HG03196 (cell line): Measurements from ENCODE around the gene ZNF614.
"Not testable (repeated sequence)": the region's sequence is repeated elsewhere in the genome, so short reads cannot be mapped to it uniquely, and the experiment has no call there.

Experiments
- ATAC-seq: cut with Tn5 transposase; IDR thresholded peaks from one replicate; pipeline ENCODE4 v1.9.1; 2021; ENCODE audit not compliant: unreplicated experiment

ZNF614 gene

DNA sequence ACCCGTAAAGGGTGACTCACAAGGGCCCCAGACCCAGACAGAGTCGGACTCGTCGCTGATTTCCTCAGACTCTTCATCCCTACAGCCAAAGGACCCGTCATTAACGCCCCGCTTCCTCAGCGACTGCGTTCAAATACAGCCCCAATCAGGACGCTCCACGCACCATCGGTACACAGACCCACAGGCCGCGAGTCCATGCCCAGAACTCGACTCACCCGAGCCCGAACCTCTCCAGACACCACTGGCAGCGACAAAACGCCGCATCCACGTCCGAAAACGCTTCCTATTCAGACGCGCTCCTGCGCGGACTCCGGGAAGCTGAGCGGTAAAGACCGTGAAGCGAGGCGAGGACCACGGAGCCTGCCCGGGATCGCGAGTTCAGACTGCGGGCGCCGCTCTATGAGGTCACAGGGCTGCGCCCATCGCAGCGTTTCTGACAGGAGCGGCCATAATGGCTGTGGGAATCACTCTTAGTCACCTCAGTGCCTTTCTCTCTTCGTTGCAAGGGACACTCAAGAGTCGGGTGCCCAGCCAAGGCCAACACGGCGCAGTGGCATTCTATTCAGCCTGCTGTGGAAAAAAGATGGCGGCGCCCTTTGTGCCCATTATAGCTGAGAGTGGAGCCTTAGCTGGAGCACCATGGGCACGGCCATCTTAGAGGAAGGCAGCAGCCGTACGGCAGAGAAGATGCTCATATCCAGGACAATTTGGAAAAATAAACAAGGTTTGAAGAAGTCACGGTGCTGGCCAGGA is at the start of gene ZNF614:
ZNF614 (minus strand) TSS at position 353 of the 753 bp plus-strand sequence. CDS start 2,634 bp downstream, outside the sequence.
- peak; percentile 89 for ATAC-seq

DNA sequence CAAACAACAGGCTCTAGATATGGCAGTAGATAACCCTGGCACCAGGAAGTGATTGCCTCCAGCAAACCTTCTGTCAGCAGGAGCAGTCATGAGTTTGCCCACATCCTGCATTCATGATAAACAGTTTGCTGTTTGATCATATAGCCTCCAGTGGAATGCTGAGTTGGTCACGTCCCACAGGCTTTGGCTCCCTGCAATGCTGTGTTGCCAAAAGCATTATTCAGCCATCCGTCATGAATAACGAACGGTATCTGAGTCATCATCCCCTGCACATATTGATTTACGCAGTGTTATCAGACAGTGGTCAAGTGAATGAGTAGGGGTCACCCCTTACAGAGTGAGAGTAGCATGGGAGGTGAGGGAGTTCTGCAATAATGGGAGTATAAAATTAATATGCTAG is 42.3 kb upstream of the ZNF614 start:
- ATAC-seq: no peak

DNA sequence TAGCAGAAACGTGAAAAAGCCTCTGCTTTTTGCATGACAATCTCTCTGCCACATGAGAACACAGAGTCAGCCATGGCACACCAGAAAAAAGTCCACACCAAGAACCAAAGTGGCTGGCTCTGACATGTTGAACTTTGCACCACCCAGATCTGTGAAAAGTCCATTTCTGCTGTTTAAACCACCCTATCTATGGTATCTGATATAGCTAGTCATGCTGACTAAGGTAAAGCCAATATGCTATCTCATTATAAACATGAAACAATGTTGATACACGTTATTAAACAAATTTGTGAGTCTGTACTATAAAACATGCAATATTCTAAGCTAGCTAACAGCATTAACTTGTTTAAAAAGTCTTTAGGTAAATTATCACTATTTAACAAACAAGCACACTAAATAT is 41.5 kb upstream of the ZNF614 start:
- ATAC-seq: no peak

DNA sequence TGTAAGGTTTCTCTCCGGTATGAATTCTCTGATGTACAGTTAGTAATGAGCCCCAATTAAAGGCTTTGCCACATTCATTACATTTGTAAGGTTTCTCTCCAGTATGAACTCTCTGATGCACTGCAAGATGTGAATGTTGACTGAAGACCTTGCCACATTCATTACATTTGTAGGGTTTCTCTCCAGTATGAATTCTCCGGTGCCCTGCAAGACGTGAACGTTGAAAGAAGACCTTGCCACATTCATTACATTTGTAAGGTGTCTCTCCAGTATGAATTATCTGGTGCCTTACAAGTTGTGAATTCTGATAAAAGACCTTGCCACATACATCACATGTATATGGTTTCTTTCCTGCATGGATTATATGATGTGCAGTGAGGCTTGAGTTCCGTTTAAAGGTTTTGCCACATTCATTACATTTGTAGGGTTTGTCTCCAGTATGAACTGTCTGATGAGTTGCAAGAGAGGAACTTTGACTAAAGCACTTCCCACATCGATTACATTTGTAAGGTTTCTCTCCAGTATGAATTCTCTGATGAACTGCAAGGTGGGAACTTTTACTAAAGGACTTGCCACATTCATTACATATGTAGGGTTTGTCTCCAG is 38.2 kb upstream of the ZNF614 start:
- no peak for ATAC-seq

GRCh38 chr19:52065399-52065798 is 37.2 kb upstream of the ZNF614 start:
- ATAC-seq: no peak

- not testable (repeated sequence) for ATAC-seq
Measured at GRCh38 chr19:52056480-52056879, 28.3 kb upstream of the ZNF614 start.

- not testable (repeated sequence) for ATAC-seq
Measured at GRCh38 chr19:52051736-52052135, 23.6 kb upstream of the ZNF614 start.

DNA sequence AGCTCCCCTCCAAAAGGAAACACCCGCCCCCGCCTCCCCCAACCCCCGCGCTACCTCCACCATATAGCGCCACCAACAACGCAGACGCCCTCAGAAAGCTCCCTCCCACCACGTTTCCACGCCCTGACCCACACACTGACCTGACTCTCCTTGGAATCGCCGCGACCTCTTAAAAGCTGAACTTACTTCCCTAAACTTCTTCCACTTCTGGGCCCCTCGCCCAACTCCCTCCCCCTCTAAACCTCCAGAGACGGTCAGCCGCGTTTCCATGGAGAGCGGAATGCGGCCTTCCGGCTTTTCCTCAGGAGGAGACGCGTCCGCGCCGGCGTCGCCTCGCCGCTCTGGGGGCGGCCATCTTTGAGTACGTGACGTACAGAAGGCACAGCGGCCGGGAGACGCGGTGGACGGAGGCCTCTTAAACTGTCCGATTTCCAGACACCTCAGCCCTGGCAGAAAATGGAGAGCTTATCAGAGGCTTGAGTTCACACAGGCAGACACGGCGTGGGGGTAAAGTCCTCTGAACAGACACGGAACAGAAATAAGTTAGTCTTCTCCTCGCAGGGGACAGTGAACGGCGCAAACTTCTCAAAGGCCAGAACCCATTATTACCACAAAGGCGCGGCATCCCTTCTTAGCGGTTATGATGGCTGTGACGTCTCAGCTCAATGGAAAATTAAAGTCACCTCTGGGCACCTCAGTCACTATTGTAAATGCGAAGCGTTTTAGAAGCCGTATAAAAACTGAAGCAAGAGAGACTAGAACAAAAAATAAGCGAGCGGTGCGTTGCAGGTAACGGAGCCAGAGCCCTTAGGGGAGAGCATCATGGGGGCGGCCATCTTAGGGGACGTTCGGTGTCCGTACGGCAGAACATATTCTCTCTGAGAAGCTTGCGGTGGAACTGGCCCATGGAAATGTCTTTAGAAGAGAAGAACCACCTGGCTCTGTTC is 20.6 kb upstream of the ZNF614 start, which contains the start of gene ZNF432:
ZNF432 (minus strand) TSS at position 284 of the 947 bp plus-strand sequence. CDS start 1,970 bp downstream, outside the sequence.
- ATAC-seq: peak; percentile 94

DNA sequence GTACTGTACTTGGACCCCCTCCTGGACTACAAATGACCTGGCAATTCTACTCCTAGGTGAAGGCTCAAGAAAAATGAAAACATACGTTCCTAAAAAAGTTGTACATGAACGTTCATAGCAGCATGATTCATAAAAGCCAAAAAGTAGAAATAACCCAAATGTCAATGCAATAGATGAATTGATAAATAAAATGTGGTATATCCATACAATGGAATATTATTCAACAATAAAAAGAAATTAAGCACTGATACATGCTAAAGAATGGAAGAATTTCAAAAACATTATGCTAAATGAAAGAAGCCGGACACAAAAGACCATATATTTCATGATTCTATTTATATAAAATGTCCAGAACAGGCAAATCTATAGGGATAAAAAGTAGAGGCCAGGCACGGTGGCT is 11.0 kb upstream of the ZNF614 start:
- ATAC-seq: no peak

DNA sequence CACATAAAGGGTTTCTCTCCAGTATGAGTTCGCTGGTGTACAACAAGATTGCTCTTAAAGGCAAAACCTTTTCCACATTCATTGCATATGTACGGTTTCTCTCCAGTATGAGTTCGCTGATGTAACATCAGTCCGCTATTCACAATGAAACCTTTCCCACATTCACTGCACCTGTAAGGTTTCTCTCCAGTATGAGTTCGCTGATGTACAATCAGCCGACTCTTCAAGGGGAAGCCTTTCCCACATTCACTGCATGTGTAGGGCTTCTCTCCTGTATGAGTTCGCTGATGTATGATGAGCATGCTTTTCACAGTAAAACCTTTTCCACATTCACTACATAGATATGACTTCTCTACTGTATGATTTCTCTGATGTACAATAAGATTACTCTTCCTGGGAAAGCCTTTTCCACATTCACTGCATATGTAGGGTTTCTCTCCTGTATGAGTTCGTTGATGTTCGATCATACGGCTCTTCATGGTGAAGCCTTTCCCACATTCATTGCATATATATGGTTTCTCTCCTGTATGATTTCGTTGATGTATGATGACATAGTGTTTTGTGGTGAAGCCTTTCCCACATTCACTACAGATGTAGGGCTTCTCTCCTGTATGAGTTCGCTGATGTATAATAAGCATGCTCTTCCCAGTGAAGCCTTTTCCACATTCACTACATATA is 6.0 kb upstream of the ZNF614 start:
- no peak for ATAC-seq

DNA sequence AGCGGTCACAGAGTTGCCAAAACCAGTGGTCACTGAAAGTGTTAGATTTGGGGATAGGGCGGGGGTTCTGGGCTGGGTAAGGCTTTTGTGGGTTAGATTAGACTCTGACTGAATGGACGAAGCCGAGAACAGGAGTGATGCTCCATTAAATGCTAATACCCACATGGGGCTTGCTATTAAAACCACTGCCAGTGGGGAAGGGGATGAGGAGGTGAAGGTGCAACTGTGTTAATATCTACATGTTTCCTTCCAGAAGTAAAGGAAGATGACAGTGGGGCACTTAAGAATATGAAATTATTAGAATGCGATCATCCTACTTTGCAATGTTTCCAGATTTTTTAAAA is 573 bp upstream of the ZNF614 start:
- peak; percentile 26 for ATAC-seq

- not testable (repeated sequence) for ATAC-seq
Measured at GRCh38 chr19:52026255-52026990, 1.8 kb downstream of the ZNF614 start.

- ATAC-seq: not testable (repeated sequence)
Measured at GRCh38 chr19:52024478-52024877, 3.7 kb downstream of the ZNF614 start.

GRCh38 chr19:52022193-52022592 is 6.0 kb downstream of the ZNF614 start:
- ATAC-seq: no peak

DNA sequence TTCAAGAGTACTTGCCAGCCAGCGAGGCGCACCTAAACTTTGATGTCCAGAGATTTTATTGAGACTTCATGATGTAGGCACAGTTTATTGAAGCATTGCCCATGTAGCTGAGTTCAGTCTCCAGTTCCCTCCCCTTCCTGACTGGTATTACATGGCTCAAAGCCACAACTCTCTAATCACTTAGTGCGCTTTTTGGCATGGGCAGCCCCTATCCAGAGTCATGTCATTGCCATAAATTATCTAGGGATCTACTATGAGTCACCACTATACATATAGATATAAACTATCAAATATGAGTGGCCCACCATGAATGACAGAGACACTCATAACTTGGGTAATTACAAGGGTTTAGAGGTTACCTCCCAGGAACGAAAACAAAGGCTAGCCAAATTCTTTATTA is 7.7 kb downstream of the ZNF614 start:
- ATAC-seq: no peak

DNA sequence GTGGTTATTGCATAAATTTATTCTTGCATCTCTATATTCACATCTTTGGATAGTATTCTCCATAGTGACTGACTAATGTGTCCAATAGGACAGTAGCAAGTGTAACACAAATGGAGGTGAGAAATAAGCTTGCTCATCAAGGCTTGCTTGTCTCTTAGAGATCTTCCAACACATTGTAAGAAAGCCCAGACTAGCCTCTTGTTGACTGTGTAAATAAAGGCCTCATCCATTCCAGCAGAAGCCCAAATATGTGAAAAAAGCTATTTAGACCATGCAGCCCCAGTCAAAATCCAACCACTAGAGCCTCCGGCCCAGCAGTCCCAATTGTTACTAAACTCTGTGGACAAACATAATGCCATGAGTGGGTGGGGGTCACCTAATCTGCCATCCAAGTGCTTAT is 17.5 kb downstream of the ZNF614 start:
- no peak for ATAC-seq

DNA sequence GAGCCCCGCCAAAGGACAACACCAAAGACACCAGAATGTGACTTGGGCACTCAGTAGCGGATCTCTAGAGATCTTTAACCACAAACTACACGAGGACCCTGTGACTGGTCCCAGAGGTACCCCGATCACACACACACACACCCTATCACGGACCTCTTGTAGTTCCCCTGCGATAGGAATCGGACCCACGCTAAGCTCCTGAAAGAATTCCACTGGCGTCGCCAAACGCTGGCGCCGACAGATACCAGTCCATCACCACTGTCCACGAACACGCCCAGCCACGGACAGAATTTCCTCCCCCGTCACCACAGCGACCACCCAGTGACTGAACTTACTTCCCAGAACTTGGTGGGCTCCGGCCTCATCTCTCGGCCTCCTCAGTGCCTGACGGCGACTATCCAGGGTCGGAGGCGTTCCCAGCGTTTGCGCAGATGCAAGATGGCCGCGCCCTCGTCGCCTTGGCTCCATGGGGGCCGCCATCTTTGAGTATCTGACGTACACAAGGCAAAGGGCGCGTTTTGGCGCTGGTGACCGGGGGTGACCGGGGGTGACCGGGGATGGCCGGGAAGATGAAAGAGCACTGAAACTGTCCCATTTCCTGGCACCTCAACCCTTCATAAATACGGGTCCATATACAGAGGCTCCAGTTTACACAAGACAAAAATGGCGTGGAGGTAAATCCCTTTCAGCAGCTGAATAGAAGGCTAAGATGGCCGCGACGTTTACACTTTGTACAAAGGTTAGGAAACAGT is 20.2 kb downstream of the ZNF614 start, which contains the start of gene ZNF615:
ZNF615 (minus strand) TSS at position 406 of the 752 bp plus-strand sequence. CDS start 4,500 bp downstream, outside the sequence.
- peak; percentile 97 for ATAC-seq

DNA sequence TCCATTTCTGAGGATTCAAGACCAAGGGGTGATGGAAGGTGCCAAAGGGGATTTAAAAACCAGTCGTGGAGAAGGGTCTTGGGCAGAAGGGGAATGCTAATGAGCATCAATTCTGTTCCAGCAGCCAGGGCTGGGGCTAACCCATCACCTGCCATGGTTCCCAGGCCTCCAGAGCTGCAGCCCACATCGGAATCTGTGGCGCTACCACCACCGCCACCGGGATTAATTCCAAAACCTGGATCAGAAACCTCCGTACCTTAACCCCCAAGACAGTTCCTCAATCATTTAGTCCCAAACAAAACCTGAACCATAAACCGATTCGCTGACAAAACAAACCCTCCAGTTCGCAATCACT is 20.8 kb downstream of the ZNF614 start:
- no peak for ATAC-seq

DNA sequence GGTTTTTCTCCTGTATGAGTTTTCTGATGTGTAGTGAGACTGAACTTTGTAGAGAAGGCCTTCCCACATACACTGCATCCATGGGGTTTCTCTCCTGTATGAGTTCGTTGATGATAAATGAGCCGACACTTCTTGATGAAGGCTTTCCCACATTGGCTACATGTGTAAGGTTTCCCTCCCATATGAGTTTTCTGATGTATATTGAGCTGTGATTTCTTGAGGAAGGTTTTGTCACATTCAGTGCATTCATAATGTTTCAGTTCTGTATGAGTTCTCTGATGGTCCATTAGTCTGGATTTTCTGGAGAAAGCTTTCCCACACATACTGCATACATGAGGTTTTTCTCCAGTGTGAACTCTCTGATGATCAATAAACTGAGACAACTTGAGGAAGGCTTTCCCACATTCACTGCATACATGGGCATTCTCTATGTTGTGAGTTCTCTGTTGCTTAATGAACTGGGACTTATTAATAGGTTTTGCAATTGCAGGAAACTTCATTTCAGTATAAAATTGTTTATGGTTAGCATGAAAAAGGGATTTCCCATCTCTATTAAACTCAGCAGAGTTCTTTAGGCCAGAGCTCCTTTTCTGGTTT is 34.0 kb downstream of the ZNF614 start:
- no peak for ATAC-seq
